Fibroblast of lung (primary cell): ENCODE data around the gene CEP72. TPM values are rescaled to one million over a fixed set of nuclear protein-coding genes. Genes with fewer than 3 reads are reported as not detected.

Source experiments
- DNase-seq, 2 donors: peaks; one replicate each; pipeline versions ENCODE4 v3.0.0 to v3.0.0-alpha.2; 2010; ENCODE audit warnings: low read depth in 2 of 2
- H2AFZ ChIP-seq: 2 replicates; pipeline ENCODE4 v1.5.1; 2012; ENCODE audit warnings: low read length, control low read depth, inconsistent platforms
- H3K27ac ChIP-seq: 2 replicates; pipeline ENCODE4 v1.5.1; 2011; ENCODE audit warnings: low read length, control low read depth; ENCODE audit not compliant: insufficient read depth
- H3K27me3 ChIP-seq: 2 replicates; pipeline ENCODE4 v1.5.1; 2011; ENCODE audit warnings: mild to moderate bottlenecking, low read length; ENCODE audit not compliant: control insufficient read depth, insufficient read depth
- H3K36me3 ChIP-seq: 2 replicates; pipeline ENCODE4 v1.5.1; 2011; ENCODE audit warnings: low read length; ENCODE audit not compliant: control insufficient read depth, insufficient read depth
- H3K4me1 ChIP-seq: 2 replicates; pipeline ENCODE4 v1.5.1; 2011; ENCODE audit warnings: low read length; ENCODE audit not compliant: control insufficient read depth, insufficient read depth; ENCODE audit errors: extremely low read depth
- H3K4me2 ChIP-seq: 2 replicates; pipeline ENCODE4 v1.5.1; 2011; ENCODE audit warnings: low read length, control low read depth; ENCODE audit not compliant: insufficient read depth; ENCODE audit errors: extremely low read depth
- H3K4me3 ChIP-seq, 4 experiments: fragments of 200-600 bp in 1 of 4; sonication (generic) in 1 of 4; replicated peaks in 1 of 4; 2 replicates each; pipeline ENCODE4 v1.5.1; 2011 to 2016; ENCODE audit warnings: low read length in 4 of 4, low read depth in 3 of 4, mild to moderate bottlenecking in 3 of 4, control low read depth in 2 of 4, inconsistent platforms in 1 of 4, mixed read lengths in 1 of 4; ENCODE audit not compliant: insufficient read depth in 1 of 4; ENCODE audit errors: control extremely low read depth in 1 of 4
- H3K79me2 ChIP-seq: 2 replicates; pipeline ENCODE4 v1.5.1; 2012; ENCODE audit warnings: mild to moderate bottlenecking, low read length, inconsistent platforms; ENCODE audit not compliant: control insufficient read depth, insufficient read depth
- H3K9ac ChIP-seq: 2 replicates; pipeline ENCODE4 v1.5.1; 2011; ENCODE audit warnings: mild to moderate bottlenecking, low read length, control low read depth; ENCODE audit not compliant: insufficient read depth
- H3K9me3 ChIP-seq: 2 replicates; pipeline ENCODE4 v1.5.1; 2012; ENCODE audit warnings: low read depth, low read length; ENCODE audit not compliant: control insufficient read depth, insufficient read depth
- H4K20me1 ChIP-seq: 2 replicates; pipeline ENCODE4 v1.5.1; 2011; ENCODE audit warnings: low read length; ENCODE audit not compliant: control insufficient read depth, insufficient read depth; ENCODE audit errors: extremely low read depth
- EZH2 ChIP-seq: IDR thresholded peaks from 2 replicates; pipeline ENCODE4 v1.5.1; 2012; ENCODE audit warnings: low read length, control low read depth, mild to moderate bottlenecking; ENCODE audit errors: missing control alignments
- polyA plus RNA-seq, 2 donors: library from polyadenylated mRNA; depleted of rRNA in 1 of 2; stranded (reverse) in 1 of 2; unstranded in 1 of 2; fragments of >200 nt; gene quantifications; 2 replicates each; pipeline ENCODE4 v1.2.1, GENCODE V29; 2011 to 2012; ENCODE audit warnings: missing spikeins in 1 of 2
- total RNA-seq: library from RNA; depleted of rRNA; stranded (reverse); fragments of >200 nt; gene quantifications from 2 replicates; pipeline ENCODE4 v1.2.1, GENCODE V29; 2014
- TF ChIP-seq, protein P1 (sequence below), 2 donors: IDR thresholded peaks in 1 of 2; conservative IDR thresholded peaks in 1 of 2; 1 replicate in 1 of 2; 2 replicates in 1 of 2; pipeline ENCODE4 v1.5.1; 2011 to 2012; ENCODE audit warnings: low read length in 2 of 2, control low read depth in 1 of 2, inconsistent platforms in 1 of 2, low read depth in 1 of 2, mild to moderate bottlenecking in 1 of 2

Gene CEP72
- total and polyA plus RNA-seq, 2 donors (not counting 1 experiment from before 2014, with no cell fraction given): 0.92 to 2.5 TPM

GRCh38 chr5:621341-621761 lies 9.2 kb downstream of the CEP72 start:
- Histone ChIP-seq H4K20me1 (no peaks in the 10 kb centered on the region), H3K27me3 (no peaks in the 10 kb centered on the region), H3K4me1 (no peaks in the 10 kb centered on the region), H3K79me2 (peaks cover 8% of the 10 kb centered on the region), H3K9me3 (no peaks in the 10 kb centered on the region), H3K9ac (no peak overlapping the region), H3K4me3 (no peak overlapping the region), H3K36me3 (peaks cover 4% of the 10 kb centered on the region), H2AFZ (no peak overlapping the region), H3K4me2 (no peak overlapping the region), H3K27ac (no peak overlapping the region)
- no peak for DNase-seq
- TF ChIP-seq, protein P1, sequence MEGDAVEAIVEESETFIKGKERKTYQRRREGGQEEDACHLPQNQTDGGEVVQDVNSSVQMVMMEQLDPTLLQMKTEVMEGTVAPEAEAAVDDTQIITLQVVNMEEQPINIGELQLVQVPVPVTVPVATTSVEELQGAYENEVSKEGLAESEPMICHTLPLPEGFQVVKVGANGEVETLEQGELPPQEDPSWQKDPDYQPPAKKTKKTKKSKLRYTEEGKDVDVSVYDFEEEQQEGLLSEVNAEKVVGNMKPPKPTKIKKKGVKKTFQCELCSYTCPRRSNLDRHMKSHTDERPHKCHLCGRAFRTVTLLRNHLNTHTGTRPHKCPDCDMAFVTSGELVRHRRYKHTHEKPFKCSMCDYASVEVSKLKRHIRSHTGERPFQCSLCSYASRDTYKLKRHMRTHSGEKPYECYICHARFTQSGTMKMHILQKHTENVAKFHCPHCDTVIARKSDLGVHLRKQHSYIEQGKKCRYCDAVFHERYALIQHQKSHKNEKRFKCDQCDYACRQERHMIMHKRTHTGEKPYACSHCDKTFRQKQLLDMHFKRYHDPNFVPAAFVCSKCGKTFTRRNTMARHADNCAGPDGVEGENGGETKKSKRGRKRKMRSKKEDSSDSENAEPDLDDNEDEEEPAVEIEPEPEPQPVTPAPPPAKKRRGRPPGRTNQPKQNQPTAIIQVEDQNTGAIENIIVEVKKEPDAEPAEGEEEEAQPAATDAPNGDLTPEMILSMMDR (conservative IDR thresholded peaks at IDR 0.05 in 1 of 2, IDR thresholded peaks at IDR 0.05 in 1 of 2; ENCODE audit: low read depth in 1 of 2, low read length in 2 of 2): no peak
- no peak for TF ChIP-seq EZH2

DNA sequence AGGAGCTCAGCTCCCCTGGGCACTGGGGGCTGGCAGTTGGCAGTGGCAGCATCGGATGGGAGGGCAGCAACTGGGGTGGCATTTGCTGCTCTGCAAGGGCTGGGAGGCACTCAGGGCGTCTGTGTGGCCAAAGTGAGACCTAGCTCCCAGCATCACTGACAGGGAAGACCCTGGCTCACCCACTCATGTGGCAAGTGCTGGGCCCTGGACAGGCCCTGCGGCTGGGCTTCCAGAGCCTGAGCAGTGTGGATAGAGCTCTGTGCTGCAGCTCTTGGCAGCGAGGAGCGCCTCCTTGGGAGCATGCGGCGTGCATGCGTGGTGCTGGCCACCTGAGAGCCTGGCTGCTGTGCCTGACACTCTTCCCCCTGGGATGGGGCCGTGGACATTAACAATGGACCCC lies 10.2 kb downstream of the CEP72 start:
- Histone ChIP-seq H3K79me2 (peaks cover under 1% of the 10 kb centered on the region), H3K9me3 (no peaks in the 10 kb centered on the region), H3K36me3 (peaks cover 3% of the 10 kb centered on the region), H3K27me3 (no peaks in the 10 kb centered on the region), H2AFZ (no peak overlapping the region), H4K20me1 (no peaks in the 10 kb centered on the region), H3K4me2 (no peak overlapping the region), H3K27ac (no peak overlapping the region), H3K4me3 (no peak overlapping the region), H3K9ac (no peak overlapping the region), H3K4me1 (no peaks in the 10 kb centered on the region)
- DNase-seq: no peak
- TF ChIP-seq EZH2: no peak
- TF ChIP-seq, protein P1 (conservative IDR thresholded peaks at IDR 0.05 in 1 of 2, IDR thresholded peaks at IDR 0.05 in 1 of 2; ENCODE audit: low read depth in 1 of 2, low read length in 2 of 2): no peak

DNA sequence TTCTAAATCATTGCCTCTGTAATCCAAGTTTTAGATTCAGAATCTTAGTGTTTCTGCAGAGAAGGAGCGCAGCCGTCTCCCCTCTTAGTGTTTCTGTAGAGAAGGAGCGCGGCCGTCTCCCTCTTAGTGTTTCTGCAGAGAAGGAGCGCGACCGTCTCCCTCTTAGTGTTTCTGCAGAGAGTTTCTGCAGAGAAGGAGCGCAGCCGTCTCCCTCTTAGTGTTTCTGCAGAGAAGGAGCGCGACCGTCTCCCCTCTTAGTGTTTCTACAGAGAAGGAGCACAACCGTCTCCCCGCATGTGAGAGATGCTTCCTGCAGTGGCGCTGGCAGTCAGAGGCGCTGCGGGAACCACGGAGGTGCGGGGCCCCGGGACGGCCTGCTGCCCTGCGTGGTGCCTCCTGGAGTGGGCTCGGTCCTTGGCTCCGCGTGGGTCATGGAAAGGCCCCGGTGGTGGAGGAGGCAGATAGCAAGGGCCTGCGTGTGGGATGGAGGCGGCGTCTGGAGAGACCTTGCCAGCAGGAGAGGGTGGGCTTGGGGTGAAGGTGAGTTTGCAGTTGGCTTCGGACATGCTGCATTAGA lies 10.9 kb downstream of the CEP72 start:
- H3K79me2 ChIP-seq: no peaks in the 10 kb centered on the region
- no peaks in the 10 kb centered on the region for H4K20me1 ChIP-seq
- H3K9me3 ChIP-seq: no peaks in the 10 kb centered on the region
- no peak overlapping the region for H3K4me2 ChIP-seq
- no peak overlapping the region for H3K27ac ChIP-seq
- no peak for DNase-seq
- TF ChIP-seq, protein P1 (conservative IDR thresholded peaks at IDR 0.05 in 1 of 2, IDR thresholded peaks at IDR 0.05 in 1 of 2; ENCODE audit: low read depth in 1 of 2, low read length in 2 of 2): no peak
- TF ChIP-seq EZH2: no peak
- H3K4me1 ChIP-seq: no peaks in the 10 kb centered on the region
- H3K27me3 ChIP-seq: no peaks in the 10 kb centered on the region
- no peak overlapping the region for H3K4me3 ChIP-seq
- no peak overlapping the region for H2AFZ ChIP-seq
- H3K9ac ChIP-seq: no peak overlapping the region
- H3K36me3 ChIP-seq: peaks cover 3% of the 10 kb centered on the region
